Neural cell (in vitro differentiated cells): Measurements from ENCODE around the gene AGT. TPM values are rescaled to one million over a fixed set of nuclear protein-coding genes. Genes with fewer than 3 reads are reported as not detected.

Source experiments
- H2AFZ ChIP-seq: fragments of 200-600, 300-800 bp; sonication (generic), shearing (Covaris generic); 2 replicates; pipeline ENCODE4 v1.6.0; 2014; ENCODE audit warnings: low read depth, mild to moderate bottlenecking, antibody characterized with exemption, low read length, moderate library complexity
- H3F3A ChIP-seq: fragments of 200-600 bp; shearing (Covaris generic); 2 replicates; pipeline ENCODE4 v1.6.1; 2016; ENCODE audit warnings: mild to moderate bottlenecking, moderate library complexity, mixed read lengths, antibody characterized with exemption, low read length; ENCODE audit not compliant: insufficient read depth, poor library complexity, severe bottlenecking
- H3K27ac ChIP-seq: fragments of 200-600, 300-800 bp; sonication (generic), shearing (Covaris generic); 2 replicates; pipeline ENCODE4 v1.5.1; 2014; ENCODE audit warnings: mild to moderate bottlenecking, low read length, moderate library complexity
- H3K27me3 ChIP-seq: fragments of 300-800, 200-600 bp; sonication (generic), shearing (Covaris generic); 2 replicates; pipeline ENCODE4 v1.6.0; 2014; ENCODE audit warnings: mild to moderate bottlenecking, low read depth, low read length, moderate library complexity; ENCODE audit not compliant: insufficient read depth
- H3K36me3 ChIP-seq: fragments of 300-800, 200-600 bp; sonication (generic), shearing (Covaris generic); 2 replicates; pipeline ENCODE4 v1.5.1; 2014; ENCODE audit warnings: mild to moderate bottlenecking, antibody characterized with exemption, low read length, moderate library complexity; ENCODE audit not compliant: insufficient read depth
- H3K4me2 ChIP-seq: fragments of 300-800, 200-600 bp; sonication (generic), shearing (Covaris generic); 2 replicates; pipeline ENCODE4 v1.6.0; 2014; ENCODE audit warnings: mild to moderate bottlenecking, low read length
- H3K4me3 ChIP-seq: fragments of 300-800, 200-600 bp; sonication (generic), shearing (Covaris generic); 2 replicates; pipeline ENCODE4 v1.5.1; 2014; ENCODE audit warnings: mild to moderate bottlenecking, low read length, moderate library complexity
- H3K79me2 ChIP-seq: fragments of 200-600 bp; shearing (Covaris generic); replicated peaks from 2 replicates; pipeline ENCODE4 v1.6.0; 2014; ENCODE audit warnings: mild to moderate bottlenecking, low read length, moderate library complexity; ENCODE audit not compliant: insufficient read depth
- H3K9ac ChIP-seq: fragments of 300-800, 200-600 bp; sonication (generic), shearing (Covaris generic); 2 replicates; pipeline ENCODE4 v1.6.1; 2016; ENCODE audit warnings: mild to moderate bottlenecking, low read length, mixed read lengths
- H3K9me2 ChIP-seq: fragments of 200-600 bp; shearing (Covaris generic); 2 replicates; pipeline ENCODE4 v1.6.1; 2016; ENCODE audit warnings: mild to moderate bottlenecking, low read length, mixed read lengths; ENCODE audit not compliant: insufficient read depth
- H3K9me3 ChIP-seq: fragments of 200-600, 300-800 bp; sonication (generic), shearing (Covaris generic); 2 replicates; pipeline ENCODE4 v1.6.1; 2016; ENCODE audit warnings: mild to moderate bottlenecking, mixed run types, low read length, moderate library complexity, mixed read lengths
- H4K20me1 ChIP-seq: fragments of 200-600 bp; shearing (Covaris generic); 2 replicates; pipeline ENCODE4 v1.6.1; 2016; ENCODE audit warnings: mild to moderate bottlenecking, mixed run types; ENCODE audit not compliant: insufficient read depth
- CTCF ChIP-seq: fragments of 450-650 bp; IDR thresholded peaks from 2 replicates; pipeline ENCODE4 v1.5.1; 2014; ENCODE audit warnings: antibody characterized with exemption, mild to moderate bottlenecking, moderate library complexity; ENCODE audit not compliant: poor library complexity, severe bottlenecking
- EP300 ChIP-seq: fragments of 450-650 bp; conservative IDR thresholded peaks from 2 replicates; pipeline ENCODE4 v1.6.1; 2014; ENCODE audit warnings: antibody characterized with exemption, mild to moderate bottlenecking, moderate library complexity; ENCODE audit not compliant: poor library complexity, severe bottlenecking
- EZH2 ChIP-seq: fragments of 200-600, 300-800 bp; shearing (Covaris generic), sonication (generic); IDR thresholded peaks from 2 replicates; pipeline ENCODE4 v1.6.1; 2014; ENCODE audit warnings: antibody characterized with exemption, low read length, borderline replicate concordance, mild to moderate bottlenecking; ENCODE audit not compliant: insufficient read depth, poor library complexity, severe bottlenecking
- MXI1 ChIP-seq: fragments of 450-650 bp; conservative IDR thresholded peaks from 2 replicates; pipeline ENCODE4 v1.6.1; 2014; ENCODE audit warnings: antibody characterized with exemption, mild to moderate bottlenecking; ENCODE audit not compliant: poor library complexity, severe bottlenecking
- POLR2AphosphoS5 ChIP-seq: IDR thresholded peaks from 2 replicates; pipeline ENCODE4 v1.6.1; 2012
- RAD21 ChIP-seq: fragments of 450-650 bp; conservative IDR thresholded peaks from 2 replicates; pipeline ENCODE4 v1.6.1; 2014; ENCODE audit warnings: antibody characterized with exemption, mild to moderate bottlenecking, moderate library complexity
- SMC3 ChIP-seq: fragments of 450-650 bp; conservative IDR thresholded peaks from 2 replicates; pipeline ENCODE4 v1.6.1; 2014; ENCODE audit warnings: antibody characterized with exemption, mild to moderate bottlenecking, moderate library complexity; ENCODE audit not compliant: poor library complexity
- TAF1 ChIP-seq: IDR thresholded peaks from 2 replicates; pipeline ENCODE4 v1.6.1; 2012; ENCODE audit warnings: low read depth
- polyA plus RNA-seq: library from polyadenylated mRNA; depleted of rRNA; stranded (reverse); fragments of >200 nt; gene quantifications from 2 replicates; pipeline ENCODE4 v1.2.3, GENCODE V29; 2014
- TF ChIP-seq, protein P1 (sequence below): IDR thresholded peaks from 2 replicates; pipeline ENCODE4 v1.6.1; 2012; ENCODE audit warnings: borderline replicate concordance

Gene AGT
- polyA plus RNA-seq, 1 donor from 2014 or later, result not detected

GRCh38 chr1:230757856-230758708 lies 44.2 kb upstream of the AGT start:
- Histone ChIP-seq H3K9ac (no peak overlapping the region), H4K20me1 (no peaks in the 10 kb centered on the region), H3K36me3 (no peaks in the 10 kb centered on the region), H3F3A (no peaks in the 10 kb centered on the region), H2AFZ (no peak overlapping the region), H3K4me3 (no peak overlapping the region), H3K4me2 (no peak overlapping the region), H3K79me2 (no peaks in the 10 kb centered on the region), H3K27me3 (no peaks in the 10 kb centered on the region), H3K9me3 (no peaks in the 10 kb centered on the region), H3K9me2 (no peaks in the 10 kb centered on the region), H3K27ac (no peak overlapping the region)
- TF ChIP-seq RAD21 (no peak), POLR2AphosphoS5 (no peak), SMC3 (no peak), CTCF (no peak), EZH2 (no peak), TAF1 (no peak), MXI1 (no peak), EP300 (no peak)
- TF ChIP-seq, protein P1, sequence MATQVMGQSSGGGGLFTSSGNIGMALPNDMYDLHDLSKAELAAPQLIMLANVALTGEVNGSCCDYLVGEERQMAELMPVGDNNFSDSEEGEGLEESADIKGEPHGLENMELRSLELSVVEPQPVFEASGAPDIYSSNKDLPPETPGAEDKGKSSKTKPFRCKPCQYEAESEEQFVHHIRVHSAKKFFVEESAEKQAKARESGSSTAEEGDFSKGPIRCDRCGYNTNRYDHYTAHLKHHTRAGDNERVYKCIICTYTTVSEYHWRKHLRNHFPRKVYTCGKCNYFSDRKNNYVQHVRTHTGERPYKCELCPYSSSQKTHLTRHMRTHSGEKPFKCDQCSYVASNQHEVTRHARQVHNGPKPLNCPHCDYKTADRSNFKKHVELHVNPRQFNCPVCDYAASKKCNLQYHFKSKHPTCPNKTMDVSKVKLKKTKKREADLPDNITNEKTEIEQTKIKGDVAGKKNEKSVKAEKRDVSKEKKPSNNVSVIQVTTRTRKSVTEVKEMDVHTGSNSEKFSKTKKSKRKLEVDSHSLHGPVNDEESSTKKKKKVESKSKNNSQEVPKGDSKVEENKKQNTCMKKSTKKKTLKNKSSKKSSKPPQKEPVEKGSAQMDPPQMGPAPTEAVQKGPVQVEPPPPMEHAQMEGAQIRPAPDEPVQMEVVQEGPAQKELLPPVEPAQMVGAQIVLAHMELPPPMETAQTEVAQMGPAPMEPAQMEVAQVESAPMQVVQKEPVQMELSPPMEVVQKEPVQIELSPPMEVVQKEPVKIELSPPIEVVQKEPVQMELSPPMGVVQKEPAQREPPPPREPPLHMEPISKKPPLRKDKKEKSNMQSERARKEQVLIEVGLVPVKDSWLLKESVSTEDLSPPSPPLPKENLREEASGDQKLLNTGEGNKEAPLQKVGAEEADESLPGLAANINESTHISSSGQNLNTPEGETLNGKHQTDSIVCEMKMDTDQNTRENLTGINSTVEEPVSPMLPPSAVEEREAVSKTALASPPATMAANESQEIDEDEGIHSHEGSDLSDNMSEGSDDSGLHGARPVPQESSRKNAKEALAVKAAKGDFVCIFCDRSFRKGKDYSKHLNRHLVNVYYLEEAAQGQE, result no peak

- H3F3A ChIP-seq, result no peaks in the 10 kb centered on the region
- no peaks in the 10 kb centered on the region for H3K27me3 ChIP-seq
- H3K36me3 ChIP-seq, result no peaks in the 10 kb centered on the region
- no peaks in the 10 kb centered on the region for H4K20me1 ChIP-seq
- no peaks in the 10 kb centered on the region for H3K9me2 ChIP-seq
- no peak overlapping the region for H3K4me3 ChIP-seq
- no peaks in the 10 kb centered on the region for H3K9me3 ChIP-seq
- TF ChIP-seq RAD21, result no peak
- TF ChIP-seq MXI1, result no peak
- no peak for TF ChIP-seq SMC3
- no peak for TF ChIP-seq EP300
- TF ChIP-seq CTCF, result no peak
- TF ChIP-seq POLR2AphosphoS5, result no peak
- H3K79me2 ChIP-seq, result no peaks in the 10 kb centered on the region
- no peak overlapping the region for H3K4me2 ChIP-seq
- no peak overlapping the region for H3K9ac ChIP-seq
- no peak overlapping the region for H3K27ac ChIP-seq
- no peak overlapping the region for H2AFZ ChIP-seq
Observed at GRCh38 chr1:230754796-230755195, 40.9 kb upstream of the AGT start.
